Activated CD4-positive, alpha-beta T cell treated with anti-CD3 and anti-CD28 coated beads for 36 hours (primary cell): Measurements from ENCODE around the gene NPIPB4. TPM values are rescaled to one million over a fixed set of nuclear protein-coding genes. Genes with fewer than 3 reads are reported as not detected.

Source experiments
- total RNA-seq, 2 experiments: library from RNA; stranded (reverse); gene quantifications; one replicate each; pipeline ENCODE4 v1.2.3, GENCODE V29; 2021

NPIPB4 gene
- total RNA-seq, 2 experiments from 2014 or later, result 109 to 121 TPM

Other genes starting within 250 kb of the NPIPB4 start
- gene IGSF6, start 205.1 kb downstream of the NPIPB4 start, total RNA-seq, result under 1 TPM; 0.11 to 0.14 TPM
- gene OTOA, start 193.8 kb downstream of the NPIPB4 start, total RNA-seq, result under 1 TPM in 1 of 2 experiments, not detected in 1; 0.07 TPM
- 100 to 1,000 TPM; 321 to 367 TPM for gene UQCRC2, start 95.6 kb upstream of the NPIPB4 start, total RNA-seq
- not detected for gene PDZD9, start 143.4 kb upstream of the NPIPB4 start, total RNA-seq
- 1 to 10 TPM; 7.7 to 8.0 TPM for gene MOSMO, start 150.4 kb upstream of the NPIPB4 start, total RNA-seq
- under 1 TPM in 1 of 2 experiments, not detected in 1; 0.18 TPM for gene VWA3A, start 234.8 kb upstream of the NPIPB4 start, total RNA-seq